ENCODE results near the gene AVPI1. TPM values are rescaled to one million over a fixed set of nuclear protein-coding genes. Genes with fewer than 3 reads are reported as not detected.

AVPI1 gene
- total and polyA plus RNA-seq, 2 of the 13 experiments (the other 11 are each of a cell fraction or from before 2014, with no cell fraction given), result 39.8 to 61.2 TPM

GRCh38 chr10:97686962-97687784 is at the start of gene AVPI1 (continued):
- no peak for TF ChIP-seq FLYWCH1 (CRISPR knock-in tag; IDR thresholded peaks at IDR 0.05)
- peak; percentile 90 for TF ChIP-seq MXD4 (CRISPR knock-in tag; IDR thresholded peaks at IDR 0.05)
- TF ChIP-seq ARHGAP35 (CRISPR knock-in tag; IDR thresholded peaks at IDR 0.05; ENCODE audit: borderline replicate concordance), result peak; percentile 92
- TF ChIP-seq MLLT10 (CRISPR knock-in tag; IDR thresholded peaks at IDR 0.05), result no peak
- TF ChIP-seq NFE2L1 (CRISPR knock-in tag; IDR thresholded peaks at IDR 0.05; ENCODE audit: borderline replicate concordance), result no peak
- TF ChIP-seq ZNF652 (CRISPR knock-in tag; IDR thresholded peaks at IDR 0.05; ENCODE audit: borderline replicate concordance, low read depth), result no peak
- TF ChIP-seq NRL (CRISPR knock-in tag; IDR thresholded peaks at IDR 0.05; ENCODE audit: borderline replicate concordance), result peak; percentile 20
- no peak for TF ChIP-seq U2AF1 (optimal IDR thresholded peaks at IDR 0.05; ENCODE audit: low read depth, low read length)
- no peak for TF ChIP-seq JUNB (CRISPR knock-in tag; IDR thresholded peaks at IDR 0.05; ENCODE audit: borderline replicate concordance)
- peak; percentile 85 for TF ChIP-seq HIC2 (CRISPR knock-in tag; IDR thresholded peaks at IDR 0.05; ENCODE audit: low read depth)
- TF ChIP-seq SSRP1 (CRISPR knock-in tag; IDR thresholded peaks at IDR 0.05), result no peak
- TF ChIP-seq ZBTB1 (CRISPR knock-in tag; IDR thresholded peaks at IDR 0.05; ENCODE audit: borderline replicate concordance), result no peak
- no peak for TF ChIP-seq DNMT3B (CRISPR knock-in tag; conservative IDR thresholded peaks at IDR 0.05)
- peak; percentile 94 for TF ChIP-seq CBFB (CRISPR knock-in tag; IDR thresholded peaks at IDR 0.05)
- TF ChIP-seq KDM2A (CRISPR knock-in tag; IDR thresholded peaks at IDR 0.05; ENCODE audit: borderline replicate concordance, low read depth), result peak; percentile 78
- TF ChIP-seq, protein P1, sequence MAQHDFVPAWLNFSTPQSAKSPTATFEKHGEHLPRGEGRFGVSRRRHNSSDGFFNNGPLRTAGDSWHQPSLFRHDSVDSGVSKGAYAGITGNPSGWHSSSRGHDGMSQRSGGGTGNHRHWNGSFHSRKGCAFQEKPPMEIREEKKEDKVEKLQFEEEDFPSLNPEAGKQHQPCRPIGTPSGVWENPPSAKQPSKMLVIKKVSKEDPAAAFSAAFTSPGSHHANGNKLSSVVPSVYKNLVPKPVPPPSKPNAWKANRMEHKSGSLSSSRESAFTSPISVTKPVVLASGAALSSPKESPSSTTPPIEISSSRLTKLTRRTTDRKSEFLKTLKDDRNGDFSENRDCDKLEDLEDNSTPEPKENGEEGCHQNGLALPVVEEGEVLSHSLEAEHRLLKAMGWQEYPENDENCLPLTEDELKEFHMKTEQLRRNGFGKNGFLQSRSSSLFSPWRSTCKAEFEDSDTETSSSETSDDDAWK (CRISPR knock-in tag; IDR thresholded peaks at IDR 0.05), result no peak
- TF ChIP-seq ZSCAN31 (CRISPR knock-in tag; IDR thresholded peaks at IDR 0.05; ENCODE audit: low read depth), result peak; percentile 80
- no peak for TF ChIP-seq ZBTB21 (CRISPR knock-in tag; IDR thresholded peaks at IDR 0.05)
- TF ChIP-seq MEIS1 (CRISPR knock-in tag; IDR thresholded peaks at IDR 0.05; ENCODE audit: borderline replicate concordance), result peak; percentile 66
- TF ChIP-seq, protein P2, sequence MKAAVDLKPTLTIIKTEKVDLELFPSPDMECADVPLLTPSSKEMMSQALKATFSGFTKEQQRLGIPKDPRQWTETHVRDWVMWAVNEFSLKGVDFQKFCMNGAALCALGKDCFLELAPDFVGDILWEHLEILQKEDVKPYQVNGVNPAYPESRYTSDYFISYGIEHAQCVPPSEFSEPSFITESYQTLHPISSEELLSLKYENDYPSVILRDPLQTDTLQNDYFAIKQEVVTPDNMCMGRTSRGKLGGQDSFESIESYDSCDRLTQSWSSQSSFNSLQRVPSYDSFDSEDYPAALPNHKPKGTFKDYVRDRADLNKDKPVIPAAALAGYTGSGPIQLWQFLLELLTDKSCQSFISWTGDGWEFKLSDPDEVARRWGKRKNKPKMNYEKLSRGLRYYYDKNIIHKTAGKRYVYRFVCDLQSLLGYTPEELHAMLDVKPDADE (CRISPR knock-in tag; IDR thresholded peaks at IDR 0.05), result 0 out of 2 replicates have a peak, but pooled peaks have one; percentile 68
- no peak for TF ChIP-seq ZNF18 (CRISPR knock-in tag; IDR thresholded peaks at IDR 0.05; ENCODE audit: insufficient replicate concordance)
- peak; percentile 65; the same call in 1 of the 2 replicates for TF ChIP-seq BRCA1 (CRISPR knock-in tag; IDR thresholded peaks at IDR 0.05)
- no peak for TF ChIP-seq CAMTA2 (CRISPR knock-in tag; IDR thresholded peaks at IDR 0.05; ENCODE audit: borderline replicate concordance)
- TF ChIP-seq RXRB (CRISPR knock-in tag; IDR thresholded peaks at IDR 0.05; ENCODE audit: borderline replicate concordance), result peak; percentile 86
- no peak; the same call in 1 of the 2 replicates for TF ChIP-seq ZNF20 (CRISPR knock-in tag; IDR thresholded peaks at IDR 0.05)

All from HepG2 (cell line).